ENCODE data around the gene AFP. TPM values are rescaled to one million over a fixed set of nuclear protein-coding genes. Genes with fewer than 3 reads are reported as not detected.

The AFP gene
- total RNA-seq, 1 donor from 2014 or later = not detected

- Mint-ChIP-seq H3K4me1 (peaks cover 8% of the 10 kb centered on the region), H3K9me3 (no peaks in the 10 kb centered on the region), H3K27ac (ENCODE audit: unreplicated experiment) (no peak overlapping the region), H3K27me3 (ENCODE audit: low read depth) (no peaks in the 10 kb centered on the region), H3K4me3 (no peak overlapping the region), H3K36me3 (ENCODE audit: low read depth) (no peaks in the 10 kb centered on the region)
- DNase-seq (ENCODE audit: low read depth, low spot score) = no peak
- TF ChIP-seq, protein P1, sequence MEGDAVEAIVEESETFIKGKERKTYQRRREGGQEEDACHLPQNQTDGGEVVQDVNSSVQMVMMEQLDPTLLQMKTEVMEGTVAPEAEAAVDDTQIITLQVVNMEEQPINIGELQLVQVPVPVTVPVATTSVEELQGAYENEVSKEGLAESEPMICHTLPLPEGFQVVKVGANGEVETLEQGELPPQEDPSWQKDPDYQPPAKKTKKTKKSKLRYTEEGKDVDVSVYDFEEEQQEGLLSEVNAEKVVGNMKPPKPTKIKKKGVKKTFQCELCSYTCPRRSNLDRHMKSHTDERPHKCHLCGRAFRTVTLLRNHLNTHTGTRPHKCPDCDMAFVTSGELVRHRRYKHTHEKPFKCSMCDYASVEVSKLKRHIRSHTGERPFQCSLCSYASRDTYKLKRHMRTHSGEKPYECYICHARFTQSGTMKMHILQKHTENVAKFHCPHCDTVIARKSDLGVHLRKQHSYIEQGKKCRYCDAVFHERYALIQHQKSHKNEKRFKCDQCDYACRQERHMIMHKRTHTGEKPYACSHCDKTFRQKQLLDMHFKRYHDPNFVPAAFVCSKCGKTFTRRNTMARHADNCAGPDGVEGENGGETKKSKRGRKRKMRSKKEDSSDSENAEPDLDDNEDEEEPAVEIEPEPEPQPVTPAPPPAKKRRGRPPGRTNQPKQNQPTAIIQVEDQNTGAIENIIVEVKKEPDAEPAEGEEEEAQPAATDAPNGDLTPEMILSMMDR (conservative IDR thresholded peaks at IDR 0.05) = no peak
These were observed 18.9 kb downstream of the AFP start for GRCh38 chr4:73454920-73455319.

DNA sequence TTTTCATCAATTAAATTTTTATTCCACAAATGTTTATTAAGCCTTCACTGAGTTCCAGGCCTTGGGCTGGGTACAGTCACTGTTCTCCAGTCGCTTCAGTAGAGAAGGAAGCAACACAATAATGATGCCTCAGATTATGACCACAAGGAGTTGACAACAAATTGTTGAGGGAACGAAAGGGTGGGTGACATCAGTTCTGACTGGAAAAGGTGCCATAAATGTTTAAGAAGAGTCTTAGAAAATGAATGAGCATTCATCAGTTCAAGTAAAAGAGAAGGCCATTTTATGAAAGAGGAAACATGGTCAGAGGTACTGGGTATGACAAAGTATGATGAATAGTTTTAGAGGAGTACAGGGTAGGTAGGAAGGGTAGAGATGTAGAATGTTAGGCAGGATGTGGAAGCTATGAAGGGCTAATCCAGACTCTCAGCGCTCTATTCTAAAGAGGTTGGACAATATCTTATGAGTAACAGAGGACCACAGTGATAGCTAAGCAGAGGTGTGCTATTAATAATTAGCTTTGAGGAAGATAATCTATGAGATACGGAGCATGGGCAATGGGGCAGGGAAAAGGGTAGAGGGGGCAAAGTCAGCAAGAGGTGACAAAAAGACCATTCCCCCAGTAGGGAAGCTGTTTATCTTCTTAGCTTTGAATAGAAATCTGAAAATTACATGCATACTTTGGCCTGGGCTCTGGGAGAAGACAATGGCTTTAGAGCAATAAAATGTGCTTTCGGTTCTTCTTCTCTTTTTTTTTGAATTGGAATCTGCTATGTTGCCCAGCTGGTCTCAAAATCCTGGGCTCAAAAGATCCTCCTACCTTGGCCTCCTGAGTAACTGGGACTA lies 20.4 kb downstream of the AFP start:
- TF ChIP-seq, protein P1 (conservative IDR thresholded peaks at IDR 0.05) = no peak
- DNase-seq (ENCODE audit: low read depth, low spot score) = no peak
- no peaks in the 10 kb centered on the region for H3K36me3 Mint-ChIP-seq (ENCODE audit: low read depth)
- H3K4me3 Mint-ChIP-seq = no peak overlapping the region
- H3K27me3 Mint-ChIP-seq (ENCODE audit: low read depth) = no peaks in the 10 kb centered on the region
- no peaks in the 10 kb centered on the region for H3K4me1 Mint-ChIP-seq
- no peaks in the 10 kb centered on the region for H3K9me3 Mint-ChIP-seq
- H3K27ac Mint-ChIP-seq (ENCODE audit: unreplicated experiment) = no peak overlapping the region

DNA sequence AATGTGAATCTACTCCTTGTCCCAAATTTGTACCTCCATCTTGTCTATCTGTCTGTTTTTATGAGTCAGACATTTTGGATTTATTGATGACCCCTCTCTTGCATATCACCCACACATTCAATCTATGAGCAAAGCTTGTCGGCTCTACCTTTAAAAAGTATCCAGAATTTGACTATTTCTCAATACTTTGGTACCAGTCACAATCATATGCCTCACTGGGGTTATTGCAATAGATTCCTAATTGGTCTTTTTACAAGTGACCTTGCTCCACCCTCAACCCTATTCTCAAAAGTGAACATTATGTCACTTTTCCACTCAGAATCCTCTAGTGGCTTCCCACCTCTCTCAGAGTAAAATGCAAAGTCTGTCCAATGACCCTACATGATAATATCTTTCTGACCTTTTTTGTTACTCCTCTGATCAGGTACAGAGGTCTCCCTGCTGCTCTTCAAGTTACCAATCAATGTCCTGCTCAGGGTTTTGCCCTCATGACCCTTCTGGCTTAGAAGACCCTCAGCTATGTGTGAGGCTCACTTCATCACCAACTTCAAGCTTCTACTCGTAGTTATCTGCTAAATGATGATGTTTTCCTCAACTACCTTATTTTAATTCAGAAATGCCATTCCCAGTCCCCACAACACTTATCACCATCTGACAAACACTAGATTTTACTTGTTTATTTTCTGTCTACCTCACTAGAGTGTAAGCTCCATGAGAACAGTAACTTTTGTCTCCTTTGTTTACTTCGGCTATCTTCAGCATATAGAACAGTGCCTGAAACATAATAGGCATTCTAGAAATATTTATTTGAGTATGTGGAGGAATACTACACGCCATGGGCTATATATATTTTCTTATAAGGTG lies 22.4 kb downstream of the AFP start:
- Mint-ChIP-seq H3K4me1 (no peaks in the 10 kb centered on the region), H3K27ac (ENCODE audit: unreplicated experiment) (no peak overlapping the region), H3K4me3 (no peak overlapping the region), H3K9me3 (no peaks in the 10 kb centered on the region), H3K36me3 (ENCODE audit: low read depth) (no peaks in the 10 kb centered on the region), H3K27me3 (ENCODE audit: low read depth) (no peaks in the 10 kb centered on the region)
- TF ChIP-seq, protein P1 (conservative IDR thresholded peaks at IDR 0.05) = no peak
- DNase-seq (ENCODE audit: low read depth, low spot score) = no peak

DNA sequence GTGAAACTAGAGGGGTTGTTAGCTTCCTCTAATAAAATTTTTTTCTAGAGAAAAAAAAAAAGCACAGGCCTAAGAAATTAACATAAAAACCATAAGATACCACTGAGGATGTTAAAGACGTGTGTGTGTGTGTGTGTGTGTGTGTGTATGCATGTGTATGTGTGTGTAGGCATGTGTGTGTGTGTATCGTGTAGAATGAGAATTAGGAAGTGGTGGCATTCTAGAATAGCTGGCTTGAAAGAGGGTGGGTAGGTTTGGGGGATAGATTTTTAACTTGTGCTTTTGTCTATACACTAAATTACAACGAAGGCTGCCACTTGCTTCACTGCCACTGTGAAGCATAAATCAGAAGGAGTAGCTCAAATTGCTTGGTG lies 23.0 kb downstream of the AFP start:
- no peak overlapping the region for H3K27ac Mint-ChIP-seq (ENCODE audit: unreplicated experiment)
- DNase-seq (ENCODE audit: low read depth, low spot score) = no peak
- no peak overlapping the region for H3K4me3 Mint-ChIP-seq
- no peaks in the 10 kb centered on the region for H3K4me1 Mint-ChIP-seq
- peaks cover 2% of the 10 kb centered on the region for H3K36me3 Mint-ChIP-seq (ENCODE audit: low read depth)
- TF ChIP-seq, protein P1 (conservative IDR thresholded peaks at IDR 0.05) = no peak
- H3K27me3 Mint-ChIP-seq (ENCODE audit: low read depth) = no peaks in the 10 kb centered on the region
- H3K9me3 Mint-ChIP-seq = no peaks in the 10 kb centered on the region

DNA sequence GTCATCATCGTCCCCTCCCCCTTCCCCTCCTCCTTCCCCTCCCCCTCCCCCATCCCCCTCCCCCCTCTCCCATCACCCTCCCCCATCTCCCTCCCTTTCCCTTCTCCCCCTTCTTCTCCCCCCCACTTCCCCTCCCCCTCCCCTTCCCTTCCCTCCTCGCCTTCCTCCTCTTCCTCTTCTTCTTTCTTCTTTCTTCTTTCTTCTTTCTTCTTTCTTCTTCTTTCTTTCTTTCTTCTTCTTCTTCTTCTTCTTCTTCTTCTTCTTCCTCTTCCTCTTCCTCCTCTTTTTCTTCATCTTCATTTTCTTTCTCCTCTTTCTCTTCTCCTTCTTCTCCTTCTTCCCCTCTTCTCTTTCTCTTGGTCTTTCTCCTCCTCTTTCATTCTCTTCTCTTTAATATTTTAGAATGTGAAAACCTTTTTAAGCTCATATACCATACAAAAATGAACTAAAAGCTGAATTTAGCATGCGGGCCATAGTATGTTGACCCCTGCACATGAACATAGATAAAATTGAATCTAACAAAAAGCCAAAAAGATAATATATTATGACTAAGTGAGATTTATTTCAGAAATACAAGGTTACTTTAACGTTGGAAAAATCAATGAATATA lies 25.0 kb downstream of the AFP start:
- Mint-ChIP-seq H3K36me3 (ENCODE audit: low read depth) (peaks cover 2% of the 10 kb centered on the region), H3K27me3 (ENCODE audit: low read depth) (no peaks in the 10 kb centered on the region), H3K27ac (ENCODE audit: unreplicated experiment) (no peak overlapping the region), H3K4me1 (peaks cover 2% of the 10 kb centered on the region), H3K4me3 (no peak overlapping the region), H3K9me3 (peaks cover 8% of the 10 kb centered on the region)
- TF ChIP-seq, protein P1 (conservative IDR thresholded peaks at IDR 0.05) = no peak
- no peak for DNase-seq (ENCODE audit: low read depth, low spot score)
